Keratinocyte (primary cell): ENCODE measurements around the gene LMCD1.

Experiments
- CTCF ChIP-seq, 3 experiments: IDR thresholded peaks in 1 of 3; conservative IDR thresholded peaks in 1 of 3; optimal IDR thresholded peaks in 1 of 3; 2 replicates in 2 of 3; 3 replicates in 1 of 3; pipeline versions ENCODE3 to v1.5.1; 2011; ENCODE audit warnings: low read length in 3 of 3, mild to moderate bottlenecking in 3 of 3, moderate library complexity in 2 of 3, control low read depth in 1 of 3, inconsistent platforms in 1 of 3; ENCODE audit not compliant: insufficient read depth in 2 of 3; ENCODE audit errors: extremely low read depth in 1 of 3
- EZH2 ChIP-seq: IDR thresholded peaks from one replicate; pipeline ENCODE4 v1.6.1; 2012; ENCODE audit warnings: inconsistent platforms, mild to moderate bottlenecking, low read length, moderate library complexity

GRCh38 chr3:8542190-8543135 is 40.8 kb downstream of the LMCD1 start:
- TF ChIP-seq EZH2 (no peak), CTCF (optimal IDR thresholded peaks at IDR 0.05 in 1 of 3, IDR thresholded peaks at IDR 0.05 in 1 of 3, conservative IDR thresholded peaks at IDR 0.05 in 1 of 3; ENCODE audit: extremely low read depth in 1 of 3, insufficient read depth in 2 of 3, low read length in 3 of 3) (no peak)
